BJ (cell line): Measurements from ENCODE around the gene SPPL2C. TPM values are rescaled to one million over a fixed set of nuclear protein-coding genes. Genes with fewer than 3 reads are reported as not detected.
"Not testable (repeated sequence)": the region's sequence is repeated elsewhere in the genome, so short reads cannot be mapped to it uniquely, and the experiment has no call there.

Experiments
- CTCF ChIA-PET: fragments of 350-600 bp; formaldehyde crosslinking; extraction: SDS; loops from one replicate; lab custom pipeline; 2021; ENCODE audit warnings: antibody characterized with exemption, inconsistent platforms; lab: Yijun Ruan, JAX
- POLR2A ChIA-PET: fragments of 300-600 bp; sonication (Branson Sonifier 250); formaldehyde crosslinking; extraction: SDS; loops from one replicate; lab custom pipeline; 2021; ENCODE audit warnings: antibody characterized with exemption; lab: Charles Lee
- DNase-seq: peaks from one replicate; pipeline ENCODE4 v3.0.0-alpha.2; 2011; ENCODE audit warnings: low read depth
- H3K27me3 ChIP-seq: 2 replicates; pipeline ENCODE4 v1.6.0; 2011; ENCODE audit warnings: low read length; ENCODE audit not compliant: control insufficient read depth, insufficient read depth
- H3K36me3 ChIP-seq: 2 replicates; pipeline ENCODE4 v1.5.1; 2011; ENCODE audit warnings: low read length; ENCODE audit not compliant: control insufficient read depth, insufficient read depth
- H3K4me3 ChIP-seq: 2 replicates; pipeline ENCODE4 v1.5.1; 2011; ENCODE audit warnings: low read depth, mild to moderate bottlenecking, control low read depth, low read length
- polyA plus RNA-seq: library from polyadenylated mRNA; depleted of rRNA; stranded (reverse); fragments of >200 nt; gene quantifications from 2 replicates; pipeline ENCODE4 v1.2.3, GENCODE V29; 2011
- TF ChIP-seq, protein P1 (sequence below): IDR thresholded peaks from 2 replicates; pipeline ENCODE4 v1.5.1; 2011; ENCODE audit warnings: low read depth, mild to moderate bottlenecking, control low read depth, inconsistent platforms, low read length, moderate library complexity; ENCODE audit not compliant: insufficient read depth

Gene SPPL2C
- polyA plus RNA-seq, 1 experiment: not detected

DNA sequence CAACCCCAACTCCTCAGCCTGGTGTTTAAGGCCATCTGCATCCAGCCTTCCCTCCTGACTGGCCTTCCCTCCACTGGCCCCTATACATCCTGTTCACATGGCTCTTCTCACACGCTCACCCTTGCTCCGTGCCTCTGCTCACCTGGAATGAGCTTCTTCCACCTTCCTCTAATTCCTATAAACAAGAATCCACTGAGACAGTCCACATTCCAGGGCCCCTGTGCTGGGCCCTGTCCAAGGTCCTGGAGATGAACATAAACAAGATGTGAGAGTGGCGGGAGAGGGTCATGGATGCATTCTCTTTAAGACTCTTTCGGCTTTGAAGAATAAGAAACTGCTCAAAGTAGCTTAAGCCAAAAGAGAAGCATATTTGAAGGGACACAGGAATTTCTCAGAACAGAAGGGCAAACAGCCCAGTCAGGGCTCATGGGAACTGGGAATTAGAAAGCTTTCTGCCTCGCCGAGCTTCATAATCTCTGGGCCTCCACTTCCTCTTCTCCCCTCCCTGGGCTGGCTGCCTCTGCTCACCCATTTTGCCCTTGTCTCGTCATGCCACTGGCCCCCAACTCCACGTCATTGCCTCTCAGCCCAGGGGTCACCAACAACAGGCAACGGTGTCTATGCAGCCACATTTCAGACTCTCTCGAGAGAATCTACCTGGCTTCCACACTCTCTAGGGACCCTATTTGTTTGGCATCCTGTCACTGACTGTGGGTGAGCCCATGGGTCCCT lies 13.5 kb downstream of the SPPL2C start:
- H3K36me3 ChIP-seq: no peaks in the 10 kb centered on the region
- DNase-seq: no peak
- TF ChIP-seq, protein P1, sequence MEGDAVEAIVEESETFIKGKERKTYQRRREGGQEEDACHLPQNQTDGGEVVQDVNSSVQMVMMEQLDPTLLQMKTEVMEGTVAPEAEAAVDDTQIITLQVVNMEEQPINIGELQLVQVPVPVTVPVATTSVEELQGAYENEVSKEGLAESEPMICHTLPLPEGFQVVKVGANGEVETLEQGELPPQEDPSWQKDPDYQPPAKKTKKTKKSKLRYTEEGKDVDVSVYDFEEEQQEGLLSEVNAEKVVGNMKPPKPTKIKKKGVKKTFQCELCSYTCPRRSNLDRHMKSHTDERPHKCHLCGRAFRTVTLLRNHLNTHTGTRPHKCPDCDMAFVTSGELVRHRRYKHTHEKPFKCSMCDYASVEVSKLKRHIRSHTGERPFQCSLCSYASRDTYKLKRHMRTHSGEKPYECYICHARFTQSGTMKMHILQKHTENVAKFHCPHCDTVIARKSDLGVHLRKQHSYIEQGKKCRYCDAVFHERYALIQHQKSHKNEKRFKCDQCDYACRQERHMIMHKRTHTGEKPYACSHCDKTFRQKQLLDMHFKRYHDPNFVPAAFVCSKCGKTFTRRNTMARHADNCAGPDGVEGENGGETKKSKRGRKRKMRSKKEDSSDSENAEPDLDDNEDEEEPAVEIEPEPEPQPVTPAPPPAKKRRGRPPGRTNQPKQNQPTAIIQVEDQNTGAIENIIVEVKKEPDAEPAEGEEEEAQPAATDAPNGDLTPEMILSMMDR: no peak
- POLR2A ChIA-PET: no interaction called here
- CTCF ChIA-PET: interaction anchor here (0.9 kb wide), 1 partner anchor 218 kb away, joined by 4 read pairs; no protein-coding TSS in a partner anchor
- no peaks in the 10 kb centered on the region; the same call in 1 of the 2 replicates for H3K27me3 ChIP-seq
- no peak overlapping the region for H3K4me3 ChIP-seq

DNA sequence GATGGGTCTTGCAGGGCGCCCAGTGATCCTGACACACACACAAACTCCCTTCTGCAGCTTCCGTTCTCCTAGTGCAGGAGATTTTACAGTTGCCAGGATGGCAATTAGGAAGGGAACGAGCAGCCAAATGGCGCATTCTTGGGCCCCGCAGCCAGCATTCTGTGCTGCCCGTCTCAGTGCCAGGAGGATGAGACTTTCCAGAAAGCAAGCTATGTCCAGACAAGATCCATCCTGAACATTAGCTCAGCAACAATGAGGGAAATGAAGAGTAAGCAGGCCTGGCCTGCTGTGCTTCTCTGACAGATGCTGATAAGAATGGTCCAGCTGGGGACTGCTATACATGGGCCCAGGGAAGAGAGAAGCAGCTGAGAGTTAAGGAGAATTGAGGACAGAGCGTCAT lies 16.5 kb downstream of the SPPL2C start:
- CTCF ChIA-PET: interaction anchor here (1.6 kb wide), 1 partner anchor 9 kb away, joined by 6 read pairs; no protein-coding TSS in a partner anchor
- POLR2A ChIA-PET: no interaction called here
- DNase-seq: no peak
- H3K4me3 ChIP-seq: no peak overlapping the region
- H3K27me3 ChIP-seq: peaks cover 9% of the 10 kb centered on the region
- H3K36me3 ChIP-seq: no peaks in the 10 kb centered on the region
- TF ChIP-seq, protein P1: no peak

DNA sequence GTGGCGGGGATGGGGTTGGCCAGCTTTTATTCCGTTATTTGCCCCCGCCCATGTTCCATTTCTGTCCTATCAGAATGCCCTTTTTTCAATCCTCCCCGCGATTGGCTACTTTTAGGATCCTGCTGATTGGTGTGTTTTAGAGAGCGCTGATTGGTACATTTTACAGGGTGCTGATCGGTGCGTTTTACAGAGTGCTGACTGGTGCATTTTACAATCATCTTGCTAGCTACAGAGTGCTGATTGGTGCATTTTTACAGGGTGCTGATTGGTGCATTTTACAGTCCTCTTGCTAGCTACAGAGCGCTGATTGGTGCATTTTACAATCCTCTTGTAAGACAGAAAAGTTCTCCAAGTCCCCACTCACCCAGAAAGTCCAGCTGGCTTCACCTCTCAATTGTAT lies 17.4 kb downstream of the SPPL2C start:
- CTCF ChIA-PET: interaction anchor here (0.6 to 1.6 kb wide), 2 partner anchors 10 to 1134 kb away, joined by 3 to 6 read pairs; no protein-coding TSS in a partner anchor
- H3K4me3 ChIP-seq, POLR2A ChIA-PET, DNase-seq, H3K36me3 ChIP-seq, H3K27me3 ChIP-seq: not testable (repeated sequence)

- Histone ChIP-seq H3K27me3 (peaks cover 9% of the 10 kb centered on the region), H3K4me3 (no peak overlapping the region), H3K36me3 (no peaks in the 10 kb centered on the region)
- TF ChIP-seq, protein P1: no peak
- ChIA-PET CTCF (interaction anchor here (1.1 to 1.2 kb wide), 2 partner anchors 12 to 32 kb away, joined by 3 to 6 read pairs; no protein-coding TSS in a partner anchor), POLR2A (no interaction called here)
- DNase-seq: no peak
Measured at GRCh38 chr17:45863857-45864654, 19.4 kb downstream of the SPPL2C start.

GRCh38 chr17:45867171-45867570 lies 22.5 kb downstream of the SPPL2C start:
- POLR2A ChIA-PET: no interaction called here
- Histone ChIP-seq H3K4me3 (no peak overlapping the region), H3K36me3 (no peaks in the 10 kb centered on the region), H3K27me3 (peaks cover 9% of the 10 kb centered on the region)
- no peak for DNase-seq
- TF ChIP-seq, protein P1: no peak
- CTCF ChIA-PET: interaction anchor here (2.4 kb wide), 1 partner anchor 15 kb away, joined by 7 read pairs; no protein-coding TSS in a partner anchor
